ENCODE results near the gene CADPS2.

Gene CADPS2

DNA sequence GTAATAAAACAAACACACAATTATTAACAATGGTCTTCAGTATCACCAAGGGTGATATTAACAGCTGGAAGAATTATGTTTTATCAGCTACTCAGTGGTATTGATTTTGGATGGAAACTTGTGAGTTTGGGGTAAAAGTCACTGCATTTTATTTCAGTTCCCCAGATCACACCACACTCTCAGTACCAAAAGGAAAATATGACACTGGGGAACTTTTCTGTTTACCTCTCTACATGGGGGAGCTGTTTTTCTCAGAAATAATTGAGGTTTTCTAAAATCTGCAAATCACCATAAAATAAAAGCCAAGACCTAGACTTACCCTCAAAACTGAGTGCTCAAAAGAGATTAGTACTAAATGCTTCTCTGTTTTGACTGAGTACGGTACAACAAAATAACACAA lies 483.1 kb downstream of the CADPS2 start:
- TF ChIP-seq CTCF (IDR thresholded peaks at IDR 0.05; ENCODE audit: low read depth, low read length, missing control alignments): no peak
- in situ Hi-C loops (cut with HindIII; ENCODE audit: low sequenced_read_pairs): no loop called here
- DNase-seq (ENCODE audit: low read depth): no peak
- no peak overlapping the region for H3K4me3 ChIP-seq (ENCODE audit: low read depth, low read length)

GRCh38 chr7:122402235-122402634 lies 484.0 kb downstream of the CADPS2 start:
- in situ Hi-C loops (cut with HindIII; ENCODE audit: low sequenced_read_pairs): no loop called here
- no peak for TF ChIP-seq CTCF (IDR thresholded peaks at IDR 0.05; ENCODE audit: low read depth, low read length, missing control alignments)
- no peak for DNase-seq (ENCODE audit: low read depth)
- no peak overlapping the region for H3K4me3 ChIP-seq (ENCODE audit: low read depth, low read length)

GRCh38 chr7:122397381-122397780 lies 488.9 kb downstream of the CADPS2 start:
- TF ChIP-seq CTCF (IDR thresholded peaks at IDR 0.05; ENCODE audit: low read depth, low read length, missing control alignments): no peak
- in situ Hi-C loops (cut with HindIII; ENCODE audit: low sequenced_read_pairs): no loop called here
- no peak overlapping the region for H3K4me3 ChIP-seq (ENCODE audit: low read depth, low read length)
- DNase-seq (ENCODE audit: low read depth): no peak

GRCh38 chr7:122394512-122394911 lies 491.7 kb downstream of the CADPS2 start:
- no peak overlapping the region for H3K4me3 ChIP-seq (ENCODE audit: low read depth, low read length)
- in situ Hi-C loops (cut with HindIII; ENCODE audit: low sequenced_read_pairs): no loop called here
- no peak for TF ChIP-seq CTCF (IDR thresholded peaks at IDR 0.05; ENCODE audit: low read depth, low read length, missing control alignments)
- DNase-seq (ENCODE audit: low read depth): no peak

GRCh38 chr7:122384528-122384927 lies 501.7 kb downstream of the CADPS2 start:
- in situ Hi-C loops (cut with HindIII; ENCODE audit: low sequenced_read_pairs): no loop called here
- no peak for TF ChIP-seq CTCF (IDR thresholded peaks at IDR 0.05; ENCODE audit: low read depth, low read length, missing control alignments)
- no peak for DNase-seq (ENCODE audit: low read depth)
- no peak overlapping the region for H3K4me3 ChIP-seq (ENCODE audit: low read depth, low read length)

- no peak for TF ChIP-seq CTCF (IDR thresholded peaks at IDR 0.05; ENCODE audit: low read depth, low read length, missing control alignments)
- H3K4me3 ChIP-seq (ENCODE audit: low read depth, low read length): no peak overlapping the region
- DNase-seq (ENCODE audit: low read depth): no peak
- in situ Hi-C loops (cut with HindIII; ENCODE audit: low sequenced_read_pairs): no loop called here
These were observed 502.3 kb downstream of the CADPS2 start for GRCh38 chr7:122383934-122384333.

DNA sequence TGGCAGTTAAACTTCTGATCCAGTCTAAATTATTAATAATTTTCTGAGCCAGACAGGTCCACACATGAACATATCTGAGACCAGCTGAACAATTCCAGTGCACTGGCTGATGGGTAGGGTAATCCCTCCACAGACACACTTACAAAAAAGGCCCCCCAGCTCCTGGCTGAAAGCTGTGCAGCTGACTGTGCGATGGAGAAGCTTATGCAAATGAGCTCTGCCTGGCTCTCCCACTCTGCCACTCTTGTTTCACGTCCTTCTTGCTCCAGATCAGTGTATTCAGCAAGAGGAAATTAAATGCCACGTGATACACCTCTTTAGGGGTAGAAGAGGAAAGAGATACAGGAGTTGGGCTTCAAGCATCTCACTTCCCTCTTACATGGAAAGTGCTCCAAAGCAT lies 505.3 kb downstream of the CADPS2 start:
- no peak for TF ChIP-seq CTCF (IDR thresholded peaks at IDR 0.05; ENCODE audit: low read depth, low read length, missing control alignments)
- no peak overlapping the region for H3K4me3 ChIP-seq (ENCODE audit: low read depth, low read length)
- in situ Hi-C loops (cut with HindIII; ENCODE audit: low sequenced_read_pairs): no loop called here
- no peak for DNase-seq (ENCODE audit: low read depth)
